Islet precursor cell (in vitro differentiated cells): ENCODE measurements around the gene TEC.
"Not testable (repeated sequence)": the region's sequence is repeated elsewhere in the genome, so short reads cannot be mapped to it uniquely, and the experiment has no call there.

ENCODE experiments used
- DNase-seq: peaks from one replicate; pipeline ENCODE4 v3.0.0-alpha.2; 2018

Gene TEC

GRCh38 chr4:48237996-48238645, 31.5 kb downstream of the TEC start:
- DNase-seq, result no peak

- DNase-seq, result no peak
Observed at GRCh38 chr4:48235050-48235449, 34.6 kb downstream of the TEC start.

- no peak for DNase-seq
Observed at GRCh38 chr4:48234575-48234974, 35.1 kb downstream of the TEC start.

GRCh38 chr4:48228949-48229348, 40.7 kb downstream of the TEC start:
- DNase-seq, result no peak

GRCh38 chr4:48227662-48228061, 42.0 kb downstream of the TEC start:
- no peak for DNase-seq

GRCh38 chr4:48226199-48226598, 43.4 kb downstream of the TEC start:
- no peak for DNase-seq

- DNase-seq, result no peak
Observed at GRCh38 chr4:48225368-48226141, 44.1 kb downstream of the TEC start.

- no peak for DNase-seq
Observed at GRCh38 chr4:48224606-48225005, 45.0 kb downstream of the TEC start.

GRCh38 chr4:48223633-48224295, 45.9 kb downstream of the TEC start:
- no peak for DNase-seq

- DNase-seq, result no peak
Observed at GRCh38 chr4:48222491-48222890, 47.1 kb downstream of the TEC start.

GRCh38 chr4:48219430-48219829, 50.2 kb downstream of the TEC start:
- not testable (repeated sequence) for DNase-seq

GRCh38 chr4:48216563-48216962, 53.1 kb downstream of the TEC start:
- no peak for DNase-seq

- DNase-seq, result no peak
Observed at GRCh38 chr4:48215977-48216376, 53.7 kb downstream of the TEC start.

GRCh38 chr4:48212165-48212564, 57.5 kb downstream of the TEC start:
- DNase-seq, result no peak

- DNase-seq, result no peak
Observed at GRCh38 chr4:48210966-48211328, 58.7 kb downstream of the TEC start.

- DNase-seq, result no peak
Observed at GRCh38 chr4:48205626-48206025, 64.0 kb downstream of the TEC start.

- no peak for DNase-seq
Observed at GRCh38 chr4:48205107-48205506, 64.5 kb downstream of the TEC start.

GRCh38 chr4:48203819-48204218, 65.8 kb downstream of the TEC start:
- DNase-seq, result no peak

GRCh38 chr4:48197643-48198237, 71.9 kb downstream of the TEC start:
- no peak for DNase-seq

- DNase-seq, result no peak
Observed at GRCh38 chr4:48196758-48197504, 72.7 kb downstream of the TEC start.

- DNase-seq, result no peak
Observed at GRCh38 chr4:48195853-48196252, 73.8 kb downstream of the TEC start.

GRCh38 chr4:48195374-48195773, 74.3 kb downstream of the TEC start:
- no peak for DNase-seq

- DNase-seq, result no peak
Observed at GRCh38 chr4:48194971-48195370, 74.7 kb downstream of the TEC start.
